NCI-H526 treated with DMSO at 0.1 percent for 48 hours (cell line): ENCODE data around the gene BCAN.

Source experiments
- DNase-seq: peaks from one replicate; lab custom pipeline; 2025; lab: John Stamatoyannopoulos, UW

BCAN gene

GRCh38 chr1:156644640-156645039, 2.7 kb downstream of the BCAN start:
- no peak for DNase-seq

GRCh38 chr1:156645056-156645455, 3.1 kb downstream of the BCAN start:
- no peak for DNase-seq

- no peak for DNase-seq
Measured at GRCh38 chr1:156645666-156646065, 3.7 kb downstream of the BCAN start.

GRCh38 chr1:156646738-156647211, 4.9 kb downstream of the BCAN start:
- no peak for DNase-seq

- no peak for DNase-seq
Measured at GRCh38 chr1:156647351-156647750, 5.4 kb downstream of the BCAN start.

- no peak for DNase-seq
Measured at GRCh38 chr1:156648496-156648895, 6.6 kb downstream of the BCAN start.

GRCh38 chr1:156648951-156649350, 7.0 kb downstream of the BCAN start:
- no peak for DNase-seq

- no peak for DNase-seq
Measured at GRCh38 chr1:156652131-156652991, 10.4 kb downstream of the BCAN start.

- DNase-seq = no peak
Measured at GRCh38 chr1:156652992-156653355, 11.1 kb downstream of the BCAN start.

- DNase-seq = no peak
Measured at GRCh38 chr1:156654700-156655099, 12.8 kb downstream of the BCAN start.

GRCh38 chr1:156655151-156655903, 13.4 kb downstream of the BCAN start:
- DNase-seq = no peak

- DNase-seq = no peak
Measured at GRCh38 chr1:156655904-156656516, 14.1 kb downstream of the BCAN start.

- peak; percentile 72 for DNase-seq
Measured at GRCh38 chr1:156656806-156657740, 15.2 kb downstream of the BCAN start.

- DNase-seq = no peak
Measured at GRCh38 chr1:156657741-156658319, 15.9 kb downstream of the BCAN start.

- no peak for DNase-seq
Measured at GRCh38 chr1:156658496-156658895, 16.6 kb downstream of the BCAN start.

GRCh38 chr1:156658945-156659574, 17.1 kb downstream of the BCAN start:
- DNase-seq = no peak

GRCh38 chr1:156659661-156659987, 17.7 kb downstream of the BCAN start:
- no peak for DNase-seq

GRCh38 chr1:156659988-156660751, 18.3 kb downstream of the BCAN start:
- peak; percentile 91 for DNase-seq

- DNase-seq = no peak
Measured at GRCh38 chr1:156660752-156661112, 18.8 kb downstream of the BCAN start.
